GM18517 (cell line): ENCODE measurements around the gene FTH1.
"Not testable (repeated sequence)": the region's sequence is repeated elsewhere in the genome, so short reads cannot be mapped to it uniquely, and the experiment has no call there.

ENCODE experiments used
- ATAC-seq: cut with Tn5 transposase; IDR thresholded peaks from one replicate; pipeline ENCODE4 v1.9.1; 2021; ENCODE audit warnings: mild to moderate bottlenecking, moderate library complexity; ENCODE audit not compliant: unreplicated experiment

The FTH1 gene

GRCh38 chr11:61967116-61967923, at the start of gene FTH1:
Gene FTH1 (minus strand): TSS chr11:61967634. CDS start chr11:61967425, 209 bp downstream.
- ATAC-seq: peak; percentile 34

GRCh38 chr11:62015615-62016014, 48.2 kb upstream of the FTH1 start:
- ATAC-seq: no peak

GRCh38 chr11:62013537-62014476, 46.4 kb upstream of the FTH1 start:
- no peak for ATAC-seq

- ATAC-seq: no peak
Measured at GRCh38 chr11:62012832-62013461, 45.5 kb upstream of the FTH1 start.

- no peak for ATAC-seq
Measured at GRCh38 chr11:62012451-62012831, 45.0 kb upstream of the FTH1 start.

- no peak for ATAC-seq
Measured at GRCh38 chr11:62011881-62012280, 44.4 kb upstream of the FTH1 start.

GRCh38 chr11:62010935-62011528, 43.6 kb upstream of the FTH1 start:
- no peak for ATAC-seq

- no peak for ATAC-seq
Measured at GRCh38 chr11:62008193-62008592, 40.8 kb upstream of the FTH1 start.

GRCh38 chr11:62004473-62004872, 37.0 kb upstream of the FTH1 start:
- no peak for ATAC-seq

GRCh38 chr11:62002283-62002682, 34.8 kb upstream of the FTH1 start:
- not testable (repeated sequence) for ATAC-seq

- ATAC-seq: no peak
Measured at GRCh38 chr11:62001450-62002191, 34.2 kb upstream of the FTH1 start.

GRCh38 chr11:62000539-62001446, 33.4 kb upstream of the FTH1 start:
- no peak for ATAC-seq

GRCh38 chr11:61999141-61999975, 31.9 kb upstream of the FTH1 start:
- no peak for ATAC-seq

- no peak for ATAC-seq
Measured at GRCh38 chr11:61996933-61997332, 29.5 kb upstream of the FTH1 start.

GRCh38 chr11:61994981-61995380, 27.5 kb upstream of the FTH1 start:
- ATAC-seq: no peak

- no peak for ATAC-seq
Measured at GRCh38 chr11:61985869-61986268, 18.4 kb upstream of the FTH1 start.

GRCh38 chr11:61983419-61983818, 16.0 kb upstream of the FTH1 start:
- ATAC-seq: no peak

- ATAC-seq: no peak
Measured at GRCh38 chr11:61980783-61981541, 13.5 kb upstream of the FTH1 start.
